NCI-H2107 (cell line): ENCODE measurements around the gene DAND5.

Experiments used
- DNase-seq: peaks from one replicate; lab custom pipeline; 2025; lab: John Stamatoyannopoulos, UW

The DAND5 gene, protein sequence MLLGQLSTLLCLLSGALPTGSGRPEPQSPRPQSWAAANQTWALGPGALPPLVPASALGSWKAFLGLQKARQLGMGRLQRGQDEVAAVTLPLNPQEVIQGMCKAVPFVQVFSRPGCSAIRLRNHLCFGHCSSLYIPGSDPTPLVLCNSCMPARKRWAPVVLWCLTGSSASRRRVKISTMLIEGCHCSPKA

DNA sequence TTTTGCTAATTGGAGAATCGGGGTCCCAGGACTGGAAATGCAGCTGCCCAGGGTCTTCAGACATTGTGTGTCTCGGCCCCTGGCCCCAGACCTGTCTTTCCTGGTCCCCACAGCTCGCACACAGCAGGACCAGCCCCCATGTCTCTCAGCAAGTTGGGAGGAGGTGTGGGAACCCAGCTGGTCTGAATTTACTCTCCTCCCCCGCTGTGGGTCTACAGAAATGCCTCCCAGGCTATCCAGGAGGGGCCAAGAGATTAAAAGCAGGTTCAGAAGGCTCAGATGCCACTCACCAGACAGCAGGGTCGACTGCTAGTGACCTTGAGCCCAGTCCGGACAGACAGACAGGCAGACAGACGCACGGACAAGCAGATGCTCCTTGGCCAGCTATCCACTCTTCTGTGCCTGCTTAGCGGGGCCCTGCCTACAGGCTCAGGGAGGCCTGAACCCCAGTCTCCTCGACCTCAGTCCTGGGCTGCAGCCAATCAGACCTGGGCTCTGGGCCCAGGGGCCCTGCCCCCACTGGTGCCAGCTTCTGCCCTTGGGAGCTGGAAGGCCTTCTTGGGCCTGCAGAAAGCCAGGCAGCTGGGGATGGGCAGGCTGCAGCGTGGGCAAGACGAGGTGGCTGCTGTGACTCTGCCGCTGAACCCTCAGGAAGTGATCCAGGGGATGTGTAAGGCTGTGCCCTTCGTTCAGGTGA, at the start of gene DAND5:
Gene DAND5 (plus strand): TSS at position 285 of the 697 bp plus-strand sequence. CDS start 85 bp downstream, at position 370.
- no peak for DNase-seq

DNA sequence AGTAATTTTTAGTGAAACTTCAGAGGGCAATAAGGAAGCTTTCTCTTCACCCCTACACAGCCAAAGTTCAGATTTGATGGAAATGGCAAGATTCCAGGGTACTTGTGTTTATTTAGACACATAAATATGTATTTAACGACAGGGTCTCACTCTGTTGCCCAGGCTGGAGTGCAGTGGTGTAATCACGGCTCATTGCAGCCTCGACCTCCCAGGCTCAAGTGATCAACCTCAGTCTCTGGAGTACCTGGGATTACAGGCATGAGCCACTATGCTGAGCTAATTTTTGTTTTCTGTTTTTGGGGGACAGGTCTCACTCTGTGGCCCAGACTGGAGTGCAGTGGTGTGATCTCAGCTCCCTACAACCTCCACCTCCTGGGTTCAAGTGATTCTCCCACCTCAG, 48.3 kb upstream of the DAND5 start:
- no peak for DNase-seq

DNA sequence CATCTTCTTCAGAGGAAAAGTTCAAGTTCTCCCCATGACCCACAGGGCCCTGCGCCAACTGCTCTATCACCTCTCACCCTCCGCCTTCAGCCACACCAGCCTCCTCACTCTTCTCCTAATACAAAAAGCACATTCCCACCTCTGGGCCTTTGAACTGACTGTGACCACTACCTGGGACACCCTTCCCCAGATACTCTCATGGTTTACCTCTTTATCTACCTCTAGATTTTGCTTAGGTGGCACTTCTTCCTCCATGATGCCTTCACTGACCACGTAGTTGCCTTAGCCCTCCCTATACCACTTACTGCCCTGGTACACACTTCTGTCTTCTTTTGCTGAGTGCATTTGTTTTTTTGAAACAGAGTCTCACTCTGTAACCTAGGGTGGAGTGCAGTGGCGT, 46.4 kb upstream of the DAND5 start:
- no peak for DNase-seq

DNA sequence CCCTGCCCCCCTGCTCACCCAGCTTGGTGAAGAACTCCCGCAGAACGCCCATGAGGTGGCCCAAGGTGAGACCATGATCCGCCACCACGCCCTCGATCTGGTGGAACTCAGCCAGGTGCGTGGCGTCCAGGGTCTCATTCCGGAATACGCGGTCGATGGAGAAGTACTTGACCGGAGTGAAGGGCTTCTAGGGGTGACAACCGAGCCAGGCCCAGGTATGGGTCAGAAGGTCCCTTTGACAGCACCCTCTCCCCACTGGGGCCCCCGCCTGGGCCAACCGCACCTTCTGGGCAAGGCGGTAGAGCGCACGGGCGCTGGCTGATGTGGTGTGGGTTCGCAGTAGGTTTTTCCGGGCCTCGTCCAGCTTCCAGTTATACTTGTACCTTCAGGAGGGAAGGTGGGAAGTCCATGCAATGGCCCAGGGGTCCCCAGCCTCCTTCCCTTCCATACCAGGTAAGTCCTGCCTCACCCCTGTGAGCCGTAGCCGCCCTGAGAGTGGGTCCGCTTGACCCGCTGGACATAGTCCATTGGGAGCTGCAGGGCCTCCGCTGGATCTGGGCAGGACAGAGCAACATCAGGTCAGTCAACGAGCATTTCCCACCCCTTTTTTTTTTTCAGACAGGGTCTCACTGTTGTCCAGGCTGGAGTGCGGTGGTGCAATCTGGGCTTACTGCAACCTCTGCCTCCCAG, 44.6 kb upstream of the DAND5 start:
- DNase-seq, result no peak

DNA sequence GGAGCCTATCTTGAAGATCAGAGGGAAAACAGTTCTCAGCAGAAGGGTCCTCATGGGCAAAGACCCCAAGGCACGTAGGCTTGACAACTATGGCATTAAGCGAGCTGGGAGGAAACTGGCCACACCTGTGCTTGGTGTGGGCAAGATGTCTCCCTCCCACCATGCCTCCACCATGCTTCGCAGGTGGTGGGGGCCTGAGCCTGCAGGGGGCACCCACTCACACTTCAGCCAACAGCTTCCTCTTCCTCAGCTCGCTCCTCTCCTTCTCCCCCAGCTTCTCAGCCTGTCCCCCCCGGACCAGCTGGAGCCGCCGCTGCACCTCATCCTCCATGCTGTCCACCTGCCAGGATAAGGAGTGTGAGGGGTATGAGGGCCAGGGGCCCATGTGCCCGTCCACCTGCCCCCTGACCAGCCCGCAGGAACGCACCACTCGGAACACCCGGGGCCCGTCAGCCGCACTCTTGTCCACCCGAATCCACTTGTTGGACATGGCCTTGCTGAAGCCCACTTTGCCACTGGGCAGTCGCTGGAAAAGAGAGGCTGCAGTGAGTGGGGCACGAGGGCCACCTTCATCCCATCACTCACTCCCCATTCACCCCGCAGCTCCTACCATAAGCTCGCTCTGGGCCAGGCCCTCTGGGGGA, 39.3 kb upstream of the DAND5 start:
- DNase-seq, result no peak

DNA sequence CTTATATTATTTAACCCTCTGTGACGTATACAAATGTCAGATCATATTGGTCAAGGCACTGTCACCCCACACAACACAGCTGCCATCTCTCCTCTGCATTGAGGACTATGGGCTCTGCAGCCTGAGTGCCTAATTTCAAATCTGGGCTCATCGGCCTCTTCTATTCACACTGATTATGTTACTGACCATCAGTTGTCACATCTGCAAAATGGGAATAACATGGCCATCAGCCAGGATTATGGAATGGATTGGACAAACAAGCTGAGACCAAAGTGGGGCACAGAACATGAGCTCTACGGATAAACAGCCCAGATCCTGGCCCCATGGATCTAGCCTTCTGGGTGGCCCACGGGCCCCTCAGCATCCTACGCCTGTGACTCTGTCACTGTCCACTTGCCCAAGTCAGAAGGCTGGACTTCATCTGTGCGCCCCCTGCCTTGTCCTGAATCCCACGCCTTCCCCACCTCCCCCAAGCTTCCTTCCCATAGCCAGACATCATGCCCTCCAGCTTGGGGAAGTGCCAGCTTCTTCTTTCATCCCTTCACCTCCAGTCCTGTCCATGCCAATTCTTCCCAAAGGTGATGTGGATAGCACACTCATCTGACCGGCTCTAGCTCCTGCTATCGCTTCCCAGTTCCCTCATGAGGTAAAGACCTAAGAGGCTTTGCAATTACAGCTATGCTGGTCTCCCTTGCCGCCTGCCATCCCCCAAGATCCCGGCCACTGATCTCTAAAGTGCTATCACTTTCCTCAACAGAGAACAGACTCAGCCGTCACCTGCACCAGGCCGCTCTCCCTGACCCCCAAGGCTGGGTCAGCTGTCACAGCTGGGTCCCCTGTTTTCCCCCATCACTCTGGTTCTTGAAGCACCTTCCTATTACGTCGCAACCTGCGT, 36.7 kb upstream of the DAND5 start:
- no peak for DNase-seq

DNA sequence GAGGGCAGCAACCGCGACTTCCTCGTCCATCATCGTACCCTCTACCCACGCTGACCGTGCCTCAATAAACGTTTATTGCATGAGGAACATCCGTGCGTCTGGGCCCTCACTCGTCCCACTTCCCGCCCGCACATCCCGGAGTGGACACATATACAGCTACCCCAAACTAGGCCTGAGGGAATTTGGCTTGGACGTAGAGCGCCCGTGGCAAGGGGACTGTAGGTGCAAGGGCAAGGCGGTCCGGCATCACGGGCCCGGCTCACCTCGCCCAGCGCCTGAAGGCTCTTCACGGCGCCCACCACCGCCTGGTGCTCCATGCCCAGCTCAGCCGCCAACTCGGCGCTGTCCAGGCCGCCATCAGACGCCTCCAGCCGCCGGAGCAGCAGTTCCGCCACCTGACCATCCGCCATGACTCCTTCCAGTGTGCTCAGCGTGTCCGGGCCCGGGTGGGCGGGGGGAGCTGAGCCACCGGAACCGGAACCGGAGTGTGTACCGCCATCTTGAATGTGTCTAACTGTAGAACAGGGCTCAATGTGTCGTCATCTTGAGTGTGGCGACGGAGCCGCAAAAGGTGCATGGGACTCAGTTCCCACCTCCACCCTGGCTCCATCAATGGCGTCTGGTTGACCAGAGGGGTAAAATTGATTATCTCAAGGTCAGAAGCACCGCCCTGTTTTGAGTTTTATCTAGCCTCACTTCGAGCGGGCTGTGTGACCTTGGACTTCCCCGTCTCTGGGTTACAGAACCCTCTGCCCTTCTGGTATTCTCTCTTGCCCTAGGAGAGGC, 35.9 kb upstream of the DAND5 start, which contains the start of gene FARSA:
Gene FARSA (minus strand): TSS at position 425 of the 786 bp plus-strand sequence. CDS start 15 bp downstream, at position 410.
- DNase-seq, result peak; percentile 80

DNA sequence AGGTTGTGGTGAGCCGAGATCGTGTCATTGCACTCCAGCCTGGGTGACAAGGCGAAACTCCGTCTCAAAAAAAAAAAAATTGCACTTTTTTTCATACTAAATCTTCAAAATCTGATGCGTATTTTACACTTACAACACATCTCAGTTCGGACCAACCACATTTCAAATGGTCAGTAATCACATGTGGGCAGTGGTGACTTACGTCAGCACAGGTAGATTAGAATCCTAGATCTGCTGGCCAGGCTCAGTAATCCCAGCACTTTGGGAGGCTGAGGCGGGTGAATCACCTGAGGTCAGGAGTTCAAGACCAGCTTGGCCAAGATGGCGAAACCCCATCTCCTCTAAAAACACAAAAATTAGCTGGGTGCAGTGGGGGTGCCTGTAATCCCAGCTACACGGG, 34.3 kb upstream of the DAND5 start:
- no peak for DNase-seq

DNA sequence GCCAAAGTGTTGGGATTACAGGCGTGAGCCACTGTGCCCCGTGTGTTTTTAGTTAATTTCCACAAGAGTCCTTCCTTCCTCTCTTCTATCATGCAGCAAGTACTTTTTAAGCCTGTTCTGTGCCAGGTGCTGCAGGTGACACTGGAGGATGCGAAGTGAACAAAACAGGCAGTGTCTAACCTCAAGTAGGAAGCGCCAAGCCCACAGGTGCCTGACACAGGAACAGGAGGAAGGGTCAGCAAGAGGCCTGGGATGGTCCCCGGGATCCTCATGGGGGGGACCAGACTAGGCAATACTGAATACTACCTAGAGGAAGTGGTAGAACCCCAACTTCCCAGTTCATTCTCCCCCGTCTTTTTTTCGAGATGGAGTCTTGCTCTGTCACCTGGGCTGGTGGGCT, 32.8 kb upstream of the DAND5 start:
- DNase-seq, result no peak

DNA sequence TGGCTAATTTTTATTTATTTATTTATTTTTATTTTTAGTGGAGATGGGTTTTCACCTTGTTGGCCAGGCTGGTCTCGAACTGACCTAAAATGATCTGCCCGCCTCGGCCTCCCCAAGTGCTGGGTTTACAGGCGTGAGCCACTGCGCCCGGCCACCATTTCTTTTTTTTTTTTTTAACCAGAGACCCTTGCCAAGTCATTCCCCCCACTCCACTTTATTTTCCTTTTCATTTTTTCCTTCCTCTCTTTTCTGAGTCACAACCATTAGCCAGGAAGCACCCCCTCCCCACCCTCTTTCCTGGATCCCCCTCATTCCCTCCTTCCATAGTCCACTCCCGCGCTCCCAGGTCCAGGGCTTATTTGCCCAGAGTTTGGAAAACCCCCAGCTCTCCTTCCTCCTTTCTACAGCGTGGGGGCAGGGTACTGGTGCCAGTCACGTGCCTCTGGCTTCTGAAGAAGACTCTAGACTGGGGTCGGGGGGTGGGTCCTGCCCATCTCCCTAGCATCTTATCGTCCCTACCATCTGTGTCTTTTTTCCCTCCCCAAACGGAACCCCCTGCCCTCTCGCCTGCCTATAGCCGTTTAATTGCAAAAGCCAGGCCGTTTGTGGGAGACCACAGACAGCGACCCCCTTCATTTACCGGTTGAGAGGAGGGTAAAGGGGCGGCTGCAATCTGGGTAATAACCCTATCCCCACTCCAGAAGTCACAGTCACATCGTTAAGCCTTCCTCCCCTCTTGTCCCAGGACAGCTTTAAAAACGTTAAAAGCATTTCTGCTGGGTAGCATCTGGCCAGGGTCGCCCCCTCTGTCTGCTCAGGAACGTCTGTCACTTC, 32.1 kb upstream of the DAND5 start:
- DNase-seq, result no peak

DNA sequence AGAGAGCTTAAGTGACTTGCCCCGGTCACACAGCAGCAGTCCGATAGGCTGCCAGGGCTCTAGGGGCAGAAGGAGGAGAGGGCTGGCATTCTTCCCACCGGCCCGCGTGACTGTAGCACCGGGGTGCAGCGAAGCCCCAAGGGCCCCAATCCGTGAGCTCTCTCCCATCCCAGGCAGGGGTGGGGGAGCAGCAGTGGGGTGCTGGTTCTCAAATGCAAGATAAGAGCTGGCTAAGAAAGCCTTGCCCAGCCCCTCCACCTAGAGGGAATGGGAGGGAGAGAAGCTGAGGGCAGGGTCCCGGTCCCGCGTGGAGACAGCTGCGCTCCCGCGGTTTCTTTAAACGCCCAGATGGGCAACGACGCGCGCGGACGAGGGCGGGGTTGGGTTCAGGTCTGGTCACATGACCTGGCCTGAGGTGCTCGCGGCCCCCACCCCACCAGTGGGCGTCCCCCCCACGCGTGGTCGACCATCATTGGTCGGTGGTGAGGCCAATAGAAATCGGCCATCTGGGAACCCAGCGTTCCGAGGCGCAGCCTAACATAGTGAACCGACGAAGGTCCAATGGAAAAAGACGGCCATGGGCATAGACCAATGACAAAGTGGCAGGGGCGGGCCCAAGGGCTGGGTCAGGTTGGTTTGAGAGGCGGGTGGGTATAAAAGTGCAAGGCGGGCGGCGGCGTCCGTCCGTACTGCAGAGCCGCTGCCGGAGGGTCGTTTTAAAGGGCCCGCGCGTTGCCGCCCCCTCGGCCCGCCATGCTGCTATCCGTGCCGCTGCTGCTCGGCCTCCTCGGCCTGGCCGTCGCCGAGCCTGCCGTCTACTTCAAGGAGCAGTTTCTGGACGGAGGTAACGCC, 31.2 kb upstream of the DAND5 start, which contains the start of gene CALR:
Gene CALR (plus strand): TSS at position 683 of the 852 bp plus-strand sequence. CDS start 71 bp downstream, at position 754.
- peak; percentile 98 for DNase-seq

DNA sequence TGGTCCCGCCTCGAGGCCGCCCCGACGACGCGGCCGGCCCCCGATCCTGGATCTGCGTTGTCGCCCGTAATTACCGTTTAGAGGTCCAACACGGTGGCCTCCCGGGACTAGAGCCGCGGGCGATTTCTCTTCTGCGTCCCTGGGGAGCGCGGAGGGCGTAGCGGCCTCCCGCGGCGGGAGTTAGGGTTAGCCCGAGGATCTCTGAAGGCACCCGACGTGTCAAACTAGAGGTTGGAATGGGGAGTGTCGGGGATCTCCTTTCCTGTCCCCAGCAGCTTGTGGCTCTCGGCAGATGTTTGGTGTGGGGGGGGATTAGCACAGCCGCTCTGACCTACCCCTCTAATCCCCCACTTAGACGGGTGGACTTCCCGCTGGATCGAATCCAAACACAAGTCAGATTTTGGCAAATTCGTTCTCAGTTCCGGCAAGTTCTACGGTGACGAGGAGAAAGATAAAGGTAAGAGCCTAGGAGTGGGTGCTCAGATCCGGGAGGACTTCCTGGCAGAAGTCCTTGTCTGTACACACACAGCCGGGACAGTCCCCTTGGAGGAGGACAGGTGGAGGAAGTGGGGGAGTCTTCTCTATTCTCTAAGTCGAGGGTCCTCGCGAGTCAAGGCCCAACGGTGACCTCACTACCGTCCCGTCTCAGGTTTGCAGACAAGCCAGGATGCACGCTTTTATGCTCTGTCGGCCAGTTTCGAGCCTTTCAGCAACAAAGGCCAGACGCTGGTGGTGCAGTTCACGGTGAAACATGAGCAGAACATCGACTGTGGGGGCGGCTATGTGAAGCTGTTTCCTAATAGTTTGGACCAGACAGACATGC, 30.4 kb upstream of the DAND5 start:
- DNase-seq, result no peak

DNA sequence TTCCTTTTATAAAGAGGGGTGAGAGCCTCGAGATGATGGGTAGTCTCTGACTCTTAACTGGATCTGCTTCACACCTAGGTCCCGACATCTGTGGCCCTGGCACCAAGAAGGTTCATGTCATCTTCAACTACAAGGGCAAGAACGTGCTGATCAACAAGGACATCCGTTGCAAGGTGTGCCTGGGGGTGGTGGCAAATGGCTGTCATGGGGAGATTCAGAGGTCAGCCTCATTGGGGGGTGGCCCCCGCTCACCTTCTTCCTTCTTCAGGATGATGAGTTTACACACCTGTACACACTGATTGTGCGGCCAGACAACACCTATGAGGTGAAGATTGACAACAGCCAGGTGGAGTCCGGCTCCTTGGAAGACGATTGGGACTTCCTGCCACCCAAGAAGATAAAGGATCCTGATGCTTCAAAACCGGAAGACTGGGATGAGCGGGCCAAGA, 29.4 kb upstream of the DAND5 start:
- no peak for DNase-seq

DNA sequence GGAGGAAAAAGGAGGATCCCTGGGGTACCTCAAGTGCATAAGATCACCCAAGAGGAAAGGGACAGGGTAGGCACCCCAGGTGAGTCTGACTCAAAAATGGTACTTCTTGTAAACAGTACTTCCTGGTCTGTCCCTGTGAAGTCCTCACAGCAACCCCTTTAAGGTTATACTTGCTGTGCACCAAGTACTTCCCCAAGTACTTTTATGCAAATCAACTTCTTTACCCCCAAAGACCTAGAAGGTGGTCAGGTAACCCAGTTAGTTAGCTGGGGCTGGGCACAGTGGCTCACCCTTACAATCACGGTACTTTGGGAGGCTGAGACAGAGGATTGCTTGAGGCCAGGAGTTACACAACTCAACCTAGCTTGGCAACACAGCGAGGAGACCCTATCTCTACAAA, 28.5 kb upstream of the DAND5 start:
- no peak for DNase-seq

DNA sequence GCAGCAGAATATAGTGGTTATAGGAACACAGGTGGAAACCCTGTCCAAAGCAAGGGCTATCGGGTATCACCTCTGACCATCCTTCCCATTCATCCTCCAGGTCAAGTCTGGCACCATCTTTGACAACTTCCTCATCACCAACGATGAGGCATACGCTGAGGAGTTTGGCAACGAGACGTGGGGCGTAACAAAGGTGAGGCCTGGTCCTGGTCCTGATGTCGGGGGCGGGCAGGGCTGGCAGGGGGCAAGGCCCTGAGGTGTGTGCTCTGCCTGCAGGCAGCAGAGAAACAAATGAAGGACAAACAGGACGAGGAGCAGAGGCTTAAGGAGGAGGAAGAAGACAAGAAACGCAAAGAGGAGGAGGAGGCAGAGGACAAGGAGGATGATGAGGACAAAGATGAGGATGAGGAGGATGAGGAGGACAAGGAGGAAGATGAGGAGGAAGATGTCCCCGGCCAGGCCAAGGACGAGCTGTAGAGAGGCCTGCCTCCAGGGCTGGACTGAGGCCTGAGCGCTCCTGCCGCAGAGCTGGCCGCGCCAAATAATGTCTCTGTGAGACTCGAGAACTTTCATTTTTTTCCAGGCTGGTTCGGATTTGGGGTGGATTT, 25.8 kb upstream of the DAND5 start:
- DNase-seq, result no peak

DNA sequence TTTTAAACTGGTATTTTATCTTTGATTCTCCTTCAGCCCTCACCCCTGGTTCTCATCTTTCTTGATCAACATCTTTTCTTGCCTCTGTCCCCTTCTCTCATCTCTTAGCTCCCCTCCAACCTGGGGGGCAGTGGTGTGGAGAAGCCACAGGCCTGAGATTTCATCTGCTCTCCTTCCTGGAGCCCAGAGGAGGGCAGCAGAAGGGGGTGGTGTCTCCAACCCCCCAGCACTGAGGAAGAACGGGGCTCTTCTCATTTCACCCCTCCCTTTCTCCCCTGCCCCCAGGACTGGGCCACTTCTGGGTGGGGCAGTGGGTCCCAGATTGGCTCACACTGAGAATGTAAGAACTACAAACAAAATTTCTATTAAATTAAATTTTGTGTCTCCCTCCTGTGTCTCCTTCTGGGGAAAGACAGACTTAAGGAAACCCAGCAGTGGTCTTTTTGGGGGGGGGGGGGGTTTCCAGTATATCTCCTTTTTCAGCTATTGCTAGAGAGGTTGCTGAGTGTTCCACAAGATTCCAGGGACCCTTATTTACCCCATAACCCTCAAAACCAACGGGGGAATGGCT, 25.2 kb upstream of the DAND5 start:
- no peak for DNase-seq

DNA sequence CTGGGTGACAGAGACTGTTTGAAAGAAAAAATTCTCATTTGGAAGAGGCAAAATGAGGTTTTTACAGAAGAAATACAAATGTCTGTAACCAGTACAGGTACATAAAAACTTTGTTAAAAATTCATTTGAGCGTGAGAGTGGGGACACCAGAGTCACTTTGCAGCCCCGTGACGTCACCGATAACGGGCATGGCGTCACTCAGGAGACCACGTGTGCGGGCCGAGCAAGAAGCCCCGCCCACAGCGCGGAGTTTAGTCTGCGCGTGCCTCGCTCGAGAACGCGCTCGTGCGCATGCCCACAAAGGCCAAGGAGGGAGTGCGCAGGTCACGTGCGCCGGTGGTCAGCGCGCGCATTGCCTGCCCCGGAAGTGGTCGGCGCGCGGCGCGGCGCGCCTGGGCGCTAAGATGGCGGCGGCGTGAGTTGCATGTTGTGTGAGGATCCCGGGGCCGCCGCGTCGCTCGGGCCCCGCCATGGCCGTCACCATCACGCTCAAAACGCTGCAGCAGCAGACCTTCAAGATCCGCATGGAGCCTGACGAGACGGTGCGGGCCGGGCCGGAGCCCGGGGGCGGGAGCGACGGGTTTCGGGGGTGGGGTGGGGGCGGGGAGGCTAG, 23.8 kb upstream of the DAND5 start, which contains the start of gene RAD23A:
Gene RAD23A (plus strand): TSS at position 384 of the 613 bp plus-strand sequence. CDS start 87 bp downstream, at position 471.
- peak; percentile 95 for DNase-seq
